ENCODE measurements around the gene RHBDL1. TPM values are rescaled to one million over a fixed set of nuclear protein-coding genes. Genes with fewer than 3 reads are reported as not detected.

The RHBDL1 gene
- polyA plus RNA-seq, 1 donor (not counting 4 experiments of a cell fraction or from before 2014, with no cell fraction given) = 0.71 TPM

- dilution Hi-C loops (cut with MboI; ENCODE audit: extremely low pct_ligation_motif_present, low sequenced_read_pairs) = no loop called here
- FAIRE-seq (no peak), DNase-seq (ENCODE audit: low read depth, low spot score) (no peak)
- peak overlapping the region; percentile 79 for H3K4me2 ChIP-seq (ENCODE audit: control insufficient read depth, extremely low read depth, insufficient read depth, low read depth, low read length)
- peaks cover 6 to 23% of the 10 kb centered on the region in 2 experiments for H3K36me3 ChIP-seq (ENCODE audit: control insufficient read depth in 2 of 2, extremely low read depth in 1 of 2, insufficient read depth in 2 of 2, low read length in 2 of 2)
- no peak overlapping the region for H2AFZ ChIP-seq (ENCODE audit: control insufficient read depth, low read length)
- no peak overlapping the region for H3K4me3 ChIP-seq (ENCODE audit: control insufficient read depth in 2 of 3, extremely low read depth in 1 of 3, insufficient read depth in 2 of 3, low read depth in 1 of 3, low read length in 3 of 3)
- H3K4me1 ChIP-seq (ENCODE audit: control insufficient read depth, extremely low read depth, insufficient read depth, low read length) = peaks cover 23% of the 10 kb centered on the region
- H3K9me3 ChIP-seq (ENCODE audit: control insufficient read depth, low read depth, low read length) = no peaks in the 10 kb centered on the region
- H3K79me2 ChIP-seq (ENCODE audit: control insufficient read depth, insufficient read depth, low read length) = peaks cover 5% of the 10 kb centered on the region
- H3K9me1 ChIP-seq (ENCODE audit: control insufficient read depth, extremely low read depth, insufficient read depth, low read length) = no peaks in the 10 kb centered on the region
- H3K27me3 ChIP-seq (ENCODE audit: control insufficient read depth, extremely low read depth, insufficient read depth, low read length) = no peaks in the 10 kb centered on the region
- H3K27ac ChIP-seq (ENCODE audit: control insufficient read depth, insufficient read depth, low read length) = no peak overlapping the region
- H3K9ac ChIP-seq (ENCODE audit: control insufficient read depth, extremely low read depth, insufficient read depth, low read length) = peak overlapping the region; percentile 47
- TF ChIP-seq CTCF (optimal IDR thresholded peaks at IDR 0.05 in 1 of 3, IDR thresholded peaks at IDR 0.05 in 1 of 3, conservative IDR thresholded peaks at IDR 0.05 in 1 of 3; ENCODE audit: extremely low read depth in 1 of 3, insufficient read depth in 2 of 3, low read length in 3 of 3) (no peak), EZH2 (IDR thresholded peaks at IDR 0.05; ENCODE audit: low read length) (no peak)
- peaks cover 2% of the 10 kb centered on the region for H4K20me1 ChIP-seq (ENCODE audit: control insufficient read depth, extremely low read depth, insufficient read depth, low read length)
Measured at GRCh38 chr16:675884-676564, 553 bp downstream of the RHBDL1 start.

GRCh38 chr16:676565-676902, 1.1 kb downstream of the RHBDL1 start:
- H3K9me3 ChIP-seq (ENCODE audit: control insufficient read depth, low read depth, low read length) = no peaks in the 10 kb centered on the region
- peaks cover 8 to 19% of the 10 kb centered on the region in 2 experiments for H3K36me3 ChIP-seq (ENCODE audit: control insufficient read depth in 2 of 2, extremely low read depth in 1 of 2, insufficient read depth in 2 of 2, low read length in 2 of 2)
- peak overlapping the region; percentile 79 for H3K4me2 ChIP-seq (ENCODE audit: control insufficient read depth, extremely low read depth, insufficient read depth, low read depth, low read length)
- peaks cover 7% of the 10 kb centered on the region for H4K20me1 ChIP-seq (ENCODE audit: control insufficient read depth, extremely low read depth, insufficient read depth, low read length)
- peak overlapping the region; percentile 47 for H3K27ac ChIP-seq (ENCODE audit: control insufficient read depth, insufficient read depth, low read length)
- H3K79me2 ChIP-seq (ENCODE audit: control insufficient read depth, insufficient read depth, low read length) = peaks cover 8% of the 10 kb centered on the region
- H3K27me3 ChIP-seq (ENCODE audit: control insufficient read depth, extremely low read depth, insufficient read depth, low read length) = no peaks in the 10 kb centered on the region
- no peaks in the 10 kb centered on the region for H3K9me1 ChIP-seq (ENCODE audit: control insufficient read depth, extremely low read depth, insufficient read depth, low read length)
- dilution Hi-C loops (cut with MboI; ENCODE audit: extremely low pct_ligation_motif_present, low sequenced_read_pairs) = no loop called here
- DNase-seq (ENCODE audit: low read depth, low spot score) = no peak
- TF ChIP-seq EZH2 (IDR thresholded peaks at IDR 0.05; ENCODE audit: low read length) (no peak), CTCF (optimal IDR thresholded peaks at IDR 0.05 in 1 of 3, IDR thresholded peaks at IDR 0.05 in 1 of 3, conservative IDR thresholded peaks at IDR 0.05 in 1 of 3; ENCODE audit: extremely low read depth in 1 of 3, insufficient read depth in 2 of 3, low read length in 3 of 3) (no peak)
- no peak overlapping the region for H2AFZ ChIP-seq (ENCODE audit: control insufficient read depth, low read length)
- peaks cover 28% of the 10 kb centered on the region for H3K4me1 ChIP-seq (ENCODE audit: control insufficient read depth, extremely low read depth, insufficient read depth, low read length)
- H3K9ac ChIP-seq (ENCODE audit: control insufficient read depth, extremely low read depth, insufficient read depth, low read length) = peak overlapping the region; percentile 47
- peak overlapping the region in 1 of 3 experiments; percentile 37 for H3K4me3 ChIP-seq (ENCODE audit: control insufficient read depth in 2 of 3, extremely low read depth in 1 of 3, insufficient read depth in 2 of 3, low read depth in 1 of 3, low read length in 3 of 3)
- no peak for FAIRE-seq
